DMS53 (cell line): ENCODE results near the gene SHOX.
"Not testable (repeated sequence)": the region's sequence is repeated elsewhere in the genome, so short reads cannot be mapped to it uniquely, and the experiment has no call there.

Experiments used
- DNase-seq: peaks from one replicate; lab custom pipeline; 2025; lab: John Stamatoyannopoulos, UW

SHOX gene

GRCh38 chrX:630612-631496 lies at the start of gene SHOX:
Gene SHOX (plus strand): TSS chrX:630791. CDS start chrX:630898, 107 bp downstream.
- no peak for DNase-seq

- no peak for DNase-seq
Measured at GRCh38 chrX:581066-581465, 49.5 kb upstream of the SHOX start.

GRCh38 chrX:581720-582298 lies 48.8 kb upstream of the SHOX start:
- no peak for DNase-seq

GRCh38 chrX:584572-584971 lies 46.0 kb upstream of the SHOX start:
- DNase-seq: no peak

- no peak for DNase-seq
Measured at GRCh38 chrX:585115-585808, 45.3 kb upstream of the SHOX start.

- DNase-seq: no peak
Measured at GRCh38 chrX:586351-586750, 44.2 kb upstream of the SHOX start.

- not testable (repeated sequence) for DNase-seq
Measured at GRCh38 chrX:589261-589660, 41.3 kb upstream of the SHOX start.

GRCh38 chrX:590693-591404 lies 39.7 kb upstream of the SHOX start:
- DNase-seq: no peak

- no peak for DNase-seq
Measured at GRCh38 chrX:599837-600715, 30.5 kb upstream of the SHOX start.

- DNase-seq: not testable (repeated sequence)
Measured at GRCh38 chrX:603029-603428, 27.6 kb upstream of the SHOX start.

GRCh38 chrX:604616-605015 lies 26.0 kb upstream of the SHOX start:
- not testable (repeated sequence) for DNase-seq

GRCh38 chrX:608088-608487 lies 22.5 kb upstream of the SHOX start:
- not testable (repeated sequence) for DNase-seq

GRCh38 chrX:614136-614535 lies 16.5 kb upstream of the SHOX start:
- no peak for DNase-seq

GRCh38 chrX:617401-617800 lies 13.2 kb upstream of the SHOX start:
- no peak for DNase-seq

GRCh38 chrX:617891-618290 lies 12.7 kb upstream of the SHOX start:
- no peak for DNase-seq

GRCh38 chrX:618304-618703 lies 12.3 kb upstream of the SHOX start:
- DNase-seq: not testable (repeated sequence)

- no peak for DNase-seq
Measured at GRCh38 chrX:618761-619450, 11.7 kb upstream of the SHOX start.

GRCh38 chrX:619451-619811 lies 11.2 kb upstream of the SHOX start:
- DNase-seq: no peak

GRCh38 chrX:619812-620531 lies 10.6 kb upstream of the SHOX start:
- no peak for DNase-seq
